ENCODE measurements around the gene PPP2R5C. TPM values are rescaled to one million over a fixed set of nuclear protein-coding genes. Genes with fewer than 3 reads are reported as not detected.

PPP2R5C gene
- total and polyA plus RNA-seq, 7 experiments from 2014 or later: 155 to 449 (median 382) TPM

- H3K9me3 Mint-ChIP-seq: no peaks in the 10 kb centered on the region
- DNase-seq: no peak
- intact Hi-C loops (cut with micrococcal nuclease): loop anchor here in 1 of 2 donors (5.0 kb wide), 1 partner anchor 1749 kb away; the partner anchor contains the start of gene EVL
- H3K36me3 Mint-ChIP-seq: peaks cover 7 to 64% (median 17%) of the 10 kb centered on the region in 5 donors
- peak overlapping the region; percentile 99 for H3K27ac ChIP-seq (ENCODE audit: low read depth, low read length)
- peaks cover 56 to 93% (median 89%) of the 10 kb centered on the region in 7 donors for H3K4me1 Mint-ChIP-seq
- ChIA-PET POLR2A (interaction anchor here (0.9 to 13.5 kb wide), 9 partner anchors 6 to 109 kb away, joined by 3 to 426 read pairs (median 8); partner anchors contain the start of gene PPP2R5C), CTCF (interaction anchor here (0.8 to 8.0 kb wide), 4 partner anchors 8 to 108 kb away, joined by 3 to 57 read pairs (median 6); no protein-coding TSS in a partner anchor)
- ATAC-seq: no peak
- H3K4me3 ChIP-seq (ENCODE audit: low read length): peak overlapping the region; percentile 92
- no peaks in the 10 kb centered on the region for H3K27me3 ChIP-seq (ENCODE audit: control insufficient read depth in 2 of 2, insufficient read depth in 2 of 2, low read length in 2 of 2)
- H3K36me3 ChIP-seq (ENCODE audit: control insufficient read depth in 2 of 3, insufficient read depth in 3 of 3, low read length in 3 of 3): peaks cover 0 to 9% (median 0%) of the 10 kb centered on the region in 3 experiments
- H3K27me3 Mint-ChIP-seq: no peaks in the 10 kb centered on the region
- no peaks in the 10 kb centered on the region for H3K9me3 ChIP-seq (ENCODE audit: control insufficient read depth in 2 of 3, low read length in 3 of 3)
- H3K4me1 ChIP-seq (ENCODE audit: control insufficient read depth in 2 of 2, insufficient read depth in 2 of 2, low read length in 2 of 2): peaks cover 80 to 87% of the 10 kb centered on the region in 2 donors
- peak overlapping the region; percentile 82 to 98 (median 95) for H3K4me3 Mint-ChIP-seq
- H3K27ac Mint-ChIP-seq: peak overlapping the region; percentile 68 to 100 (median 97)
Observed at GRCh38 chr14:101815994-101816393, 54.5 kb downstream of the PPP2R5C start.

GRCh38 chr14:101817501-101818001 lies 56.0 kb downstream of the PPP2R5C start:
- peak in 5 of 9 donors; percentile 42 to 56 (median 47) for DNase-seq
- intact Hi-C loops (cut with micrococcal nuclease): loop anchor here in 1 of 2 donors (5.0 kb wide), 1 partner anchor 1750 kb away; the partner anchor contains the start of gene EVL
- Histone ChIP-seq H3K36me3 (ENCODE audit: control insufficient read depth in 2 of 3, insufficient read depth in 3 of 3, low read length in 3 of 3) (peaks cover 0 to 7% (median 0%) of the 10 kb centered on the region in 3 experiments), H3K9me3 (ENCODE audit: control insufficient read depth in 2 of 3, low read length in 3 of 3) (no peaks in the 10 kb centered on the region), H3K27ac (ENCODE audit: low read depth, low read length) (peak overlapping the region; percentile 97), H3K4me1 (ENCODE audit: control insufficient read depth in 2 of 2, insufficient read depth in 2 of 2, low read length in 2 of 2) (peaks cover 79 to 84% of the 10 kb centered on the region in 2 donors), H3K4me3 (ENCODE audit: low read length) (peak overlapping the region; percentile 38), H3K27me3 (ENCODE audit: control insufficient read depth in 2 of 2, insufficient read depth in 2 of 2, low read length in 2 of 2) (no peaks in the 10 kb centered on the region)
- ChIA-PET POLR2A (interaction anchor here (0.6 to 13.5 kb wide), 16 partner anchors 7 to 141 kb away, joined by 3 to 426 read pairs (median 6); partner anchors contain the start of gene PPP2R5C), CTCF (interaction anchor here (0.6 to 2.1 kb wide), 2 partner anchors 46 to 95 kb away, joined by 6 to 8 read pairs; no protein-coding TSS in a partner anchor)
- H3K27ac Mint-ChIP-seq: peak overlapping the region; percentile 90 to 100 (median 99)
- peak; percentile 40 for ATAC-seq
- peaks cover 59 to 95% (median 92%) of the 10 kb centered on the region in 7 donors for H3K4me1 Mint-ChIP-seq
- H3K9me3 Mint-ChIP-seq: no peaks in the 10 kb centered on the region
- peaks cover 5 to 61% (median 8%) of the 10 kb centered on the region in 5 donors for H3K36me3 Mint-ChIP-seq
- peak overlapping the region; percentile 74 to 94 (median 84) for H3K4me3 Mint-ChIP-seq
- H3K27me3 Mint-ChIP-seq: no peaks in the 10 kb centered on the region

GRCh38 chr14:101819251-101819990 lies 57.9 kb downstream of the PPP2R5C start:
- ChIA-PET POLR2A (interaction anchor here (0.6 to 13.5 kb wide), 21 partner anchors 6 to 1896 kb away, joined by 3 to 426 read pairs (median 4); partner anchors contain the start of genes PPP2R5C and ZFYVE21), CTCF (interaction anchor here (0.7 to 2.1 kb wide), 8 partner anchors 7 to 113 kb away, joined by 3 to 12 read pairs (median 3); no protein-coding TSS in a partner anchor)
- no peaks in the 10 kb centered on the region for H3K9me3 ChIP-seq (ENCODE audit: control insufficient read depth in 2 of 3, low read length in 3 of 3)
- ATAC-seq (peak; percentile 54), DNase-seq (peak; percentile 42 to 91 (median 82))
- peaks cover 0 to 4% (median 0%) of the 10 kb centered on the region in 3 experiments for H3K36me3 ChIP-seq (ENCODE audit: control insufficient read depth in 2 of 3, insufficient read depth in 3 of 3, low read length in 3 of 3)
- intact Hi-C loops (cut with micrococcal nuclease): loop anchor here in 1 of 2 donors (1.0 to 5.0 kb wide), 2 partner anchors 9 to 1752 kb away; partner anchors contain the start of gene EVL
- H3K27ac Mint-ChIP-seq: peak overlapping the region; percentile 90 to 100 (median 99)
- H3K9me3 Mint-ChIP-seq: no peaks in the 10 kb centered on the region
- H3K4me1 Mint-ChIP-seq: peaks cover 52 to 90% (median 85%) of the 10 kb centered on the region in 7 donors
- H3K27me3 Mint-ChIP-seq: no peaks in the 10 kb centered on the region
- H3K4me3 ChIP-seq (ENCODE audit: low read length): peak overlapping the region; percentile 46
- H3K4me3 Mint-ChIP-seq: peak overlapping the region; percentile 74 to 94 (median 89)
- H3K36me3 Mint-ChIP-seq: peaks cover 2 to 54% (median 11%) of the 10 kb centered on the region in 5 donors
- peak overlapping the region; percentile 97 for H3K27ac ChIP-seq (ENCODE audit: low read depth, low read length)
- H3K27me3 ChIP-seq (ENCODE audit: control insufficient read depth in 2 of 2, insufficient read depth in 2 of 2, low read length in 2 of 2): no peaks in the 10 kb centered on the region
- peaks cover 67 to 69% of the 10 kb centered on the region in 2 donors for H3K4me1 ChIP-seq (ENCODE audit: control insufficient read depth in 2 of 2, insufficient read depth in 2 of 2, low read length in 2 of 2)

GRCh38 chr14:101820283-101820798 lies 58.8 kb downstream of the PPP2R5C start:
- ATAC-seq: no peak
- intact Hi-C loops (cut with micrococcal nuclease): loop anchor here (5.0 kb wide), 4 partner anchors 57 to 1753 kb away; partner anchors contain the start of genes HSP90AA1 (in 2 of the 2) and EVL (in 1 of the 2)

DNA sequence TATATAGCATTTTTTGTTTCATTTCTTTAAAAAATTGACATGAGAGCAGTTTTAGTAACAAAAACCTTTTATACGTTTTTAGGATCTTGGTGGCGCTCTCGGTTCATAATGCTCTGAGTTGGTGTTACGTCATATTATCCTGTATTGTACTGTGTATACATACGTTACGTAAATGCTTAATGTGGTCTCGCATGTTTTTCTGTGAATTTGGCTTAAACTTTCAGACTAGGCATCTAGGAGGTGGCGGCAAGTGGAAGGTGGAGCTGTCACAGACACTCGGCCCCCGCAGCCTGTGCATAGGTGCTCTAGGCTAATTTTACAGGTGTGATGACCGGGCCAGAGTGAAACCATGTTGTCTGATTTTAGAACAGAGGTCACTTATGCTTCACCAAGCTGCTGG lies 60.0 kb downstream of the PPP2R5C start:
- no peak overlapping the region for H3K4me3 ChIP-seq (ENCODE audit: low read length)
- peaks cover 4 to 58% (median 22%) of the 10 kb centered on the region in 5 donors for H3K36me3 Mint-ChIP-seq
- H3K27me3 ChIP-seq (ENCODE audit: control insufficient read depth in 2 of 2, insufficient read depth in 2 of 2, low read length in 2 of 2): no peaks in the 10 kb centered on the region
- peak overlapping the region; percentile 83 to 96 (median 90) for H3K4me3 Mint-ChIP-seq
- H3K4me1 Mint-ChIP-seq: peaks cover 60 to 90% (median 85%) of the 10 kb centered on the region in 7 donors
- H3K27ac Mint-ChIP-seq: peak overlapping the region; percentile 90 to 100 (median 99)
- peaks cover 0 to 4% (median 0%) of the 10 kb centered on the region in 11 donors for H3K9me3 Mint-ChIP-seq
- H3K27ac ChIP-seq (ENCODE audit: low read depth, low read length): peak overlapping the region; percentile 97
- ATAC-seq (peak; percentile 40), DNase-seq (peak in 8 of 9 donors; percentile 47 to 89 (median 86))
- POLR2A ChIA-PET: interaction anchor here (0.6 to 6.3 kb wide), 7 partner anchors 9 to 1743 kb away, joined by 3 to 204 read pairs (median 4); no protein-coding TSS in a partner anchor
- H3K36me3 ChIP-seq (ENCODE audit: control insufficient read depth in 2 of 3, insufficient read depth in 3 of 3, low read length in 3 of 3): peaks cover 0 to 9% (median 0%) of the 10 kb centered on the region in 3 experiments
- no peaks in the 10 kb centered on the region for H3K9me3 ChIP-seq (ENCODE audit: control insufficient read depth in 2 of 3, low read length in 3 of 3)
- H3K4me1 ChIP-seq (ENCODE audit: control insufficient read depth in 2 of 2, insufficient read depth in 2 of 2, low read length in 2 of 2): peaks cover 61 to 64% of the 10 kb centered on the region in 2 donors
- intact Hi-C loops (cut with micrococcal nuclease): loop anchor here (5.0 kb wide), 4 partner anchors 56 to 1754 kb away; partner anchors contain the start of genes HSP90AA1 (in 2 of the 2) and EVL (in 1 of the 2)
- CTCF ChIA-PET: interaction anchor here (0.7 to 1.0 kb wide), 3 partner anchors 11 to 51 kb away, joined by 4 to 5 read pairs (median 4); no protein-coding TSS in a partner anchor
- peaks cover 0 to 2% (median 0%) of the 10 kb centered on the region in 5 donors for H3K27me3 Mint-ChIP-seq

More at GRCh38 chr14:101820283-101820798, 58.8 kb downstream of the PPP2R5C start:
- Histone ChIP-seq H3K4me1 (ENCODE audit: control insufficient read depth in 2 of 2, insufficient read depth in 2 of 2, low read length in 2 of 2) (peaks cover 61 to 64% of the 10 kb centered on the region in 2 donors), H3K9me3 (ENCODE audit: control insufficient read depth in 2 of 3, low read length in 3 of 3) (no peaks in the 10 kb centered on the region), H3K4me3 (ENCODE audit: low read length) (peak overlapping the region; percentile 46), H3K27ac (ENCODE audit: low read depth, low read length) (peak overlapping the region; percentile 97), H3K27me3 (ENCODE audit: control insufficient read depth in 2 of 2, insufficient read depth in 2 of 2, low read length in 2 of 2) (no peaks in the 10 kb centered on the region), H3K36me3 (ENCODE audit: control insufficient read depth in 2 of 3, insufficient read depth in 3 of 3, low read length in 3 of 3) (peaks cover 0 to 5% (median 0%) of the 10 kb centered on the region in 3 experiments)
- DNase-seq: peak in 7 of 9 donors; percentile 40 to 71 (median 58)
- peaks cover 57 to 90% (median 85%) of the 10 kb centered on the region in 7 donors for H3K4me1 Mint-ChIP-seq
- H3K27me3 Mint-ChIP-seq: peaks cover 0 to 2% (median 0%) of the 10 kb centered on the region in 5 donors
- H3K27ac Mint-ChIP-seq: peak overlapping the region; percentile 90 to 100 (median 99)
- POLR2A ChIA-PET: interaction anchor here (0.6 to 6.3 kb wide), 20 partner anchors 9 to 498 kb away, joined by 3 to 204 read pairs (median 4); partner anchors contain the start of gene PPP2R5C
- peaks cover 0 to 4% (median 0%) of the 10 kb centered on the region in 11 donors for H3K9me3 Mint-ChIP-seq
- CTCF ChIA-PET: interaction anchor here (0.8 to 2.1 kb wide), 5 partner anchors 8 to 50 kb away, joined by 3 to 12 read pairs (median 3); no protein-coding TSS in a partner anchor
- peaks cover 0 to 54% (median 16%) of the 10 kb centered on the region in 5 donors for H3K36me3 Mint-ChIP-seq
- peak overlapping the region; percentile 74 to 94 (median 89) for H3K4me3 Mint-ChIP-seq

Measured in naive thymus-derived CD4-positive, alpha-beta T cell (primary cell).